GM18870 (cell line): ENCODE results near the gene EGFL7.
"Not testable (repeated sequence)": the region's sequence is repeated elsewhere in the genome, so short reads cannot be mapped to it uniquely, and the experiment has no call there.

Experiments used
- ATAC-seq: cut with Tn5 transposase; IDR thresholded peaks from one replicate; pipeline ENCODE4 v1.9.1; 2021; ENCODE audit warnings: moderate library complexity; ENCODE audit not compliant: unreplicated experiment

The EGFL7 gene

GRCh38 chr9:136695955-136696354 is 33.2 kb downstream of the EGFL7 start:
- ATAC-seq = no peak

GRCh38 chr9:136696502-136696901 is 33.8 kb downstream of the EGFL7 start:
- no peak for ATAC-seq

GRCh38 chr9:136697146-136697820 is 34.6 kb downstream of the EGFL7 start:
- no peak for ATAC-seq

- no peak for ATAC-seq
These were observed 35.3 kb downstream of the EGFL7 start for GRCh38 chr9:136697821-136698526.

- ATAC-seq = no peak
These were observed 36.0 kb downstream of the EGFL7 start for GRCh38 chr9:136698635-136699246.

GRCh38 chr9:136700304-136700703 is 37.6 kb downstream of the EGFL7 start:
- ATAC-seq = no peak

GRCh38 chr9:136700959-136701667 is 38.4 kb downstream of the EGFL7 start:
- ATAC-seq = no peak

GRCh38 chr9:136701668-136702053 is 38.9 kb downstream of the EGFL7 start:
- no peak for ATAC-seq

GRCh38 chr9:136703276-136703860 is 40.7 kb downstream of the EGFL7 start:
- no peak for ATAC-seq

GRCh38 chr9:136704741-136705140 is 42.0 kb downstream of the EGFL7 start:
- ATAC-seq = not testable (repeated sequence)

GRCh38 chr9:136705564-136705963 is 42.8 kb downstream of the EGFL7 start:
- ATAC-seq = no peak

GRCh38 chr9:136707011-136707410 is 44.3 kb downstream of the EGFL7 start:
- ATAC-seq = no peak

GRCh38 chr9:136707849-136708517 is 45.3 kb downstream of the EGFL7 start:
- ATAC-seq = no peak

- no peak for ATAC-seq
These were observed 46.9 kb downstream of the EGFL7 start for GRCh38 chr9:136709454-136710109.

GRCh38 chr9:136710543-136710942 is 47.8 kb downstream of the EGFL7 start:
- ATAC-seq = no peak

- not testable (repeated sequence) for ATAC-seq
These were observed 48.5 kb downstream of the EGFL7 start for GRCh38 chr9:136711219-136711648.

GRCh38 chr9:136711751-136712689 is 49.3 kb downstream of the EGFL7 start, which contains the start of gene DIPK1B:
Gene DIPK1B, plus strand, starts transcription at chr9:136712572. Its CDS starts 94 bp downstream, at chr9:136712666.
- no peak for ATAC-seq

GRCh38 chr9:136712690-136713544 is 50.2 kb downstream of the EGFL7 start:
- ATAC-seq = no peak
